Activated naive CD4-positive, alpha-beta T cell treated with anti-CD3 and anti-CD28 coated beads, Interleukin-2, amount 10 ng/mL, durations not matched to agents 7 days and 5 days (primary cell): ENCODE results near the gene ZNF185.

ENCODE experiments used
- CTCF ChIA-PET: fragments of 350-600 bp; sonication (Branson Sonifier 250); formaldehyde crosslinking; loops from one replicate; lab custom pipeline; 2021; ENCODE audit warnings: antibody characterized with exemption; lab: Charles Lee
- DNase-seq: peaks from one replicate; pipeline ENCODE4 v3.0.0-alpha.2; 2020
- H3K27ac Mint-ChIP-seq: one replicate; pipeline ENCODE4 v1.8.0; 2021; ENCODE audit warnings: mild to moderate bottlenecking, moderate library complexity, mixed read lengths
- H3K27me3 Mint-ChIP-seq: one replicate; pipeline ENCODE4 v1.8.0; 2021; ENCODE audit warnings: mild to moderate bottlenecking, mixed read lengths
- H3K36me3 Mint-ChIP-seq: one replicate; pipeline ENCODE4 v1.8.0; 2021; ENCODE audit warnings: mixed read lengths
- H3K4me1 Mint-ChIP-seq: one replicate; pipeline ENCODE4 v1.8.0; 2021; ENCODE audit warnings: mixed read lengths
- H3K4me3 Mint-ChIP-seq: one replicate; pipeline ENCODE4 v1.8.0; 2021; ENCODE audit warnings: mild to moderate bottlenecking, moderate library complexity, mixed read lengths
- H3K9me3 Mint-ChIP-seq: one replicate; pipeline ENCODE4 v1.8.0; 2021; ENCODE audit warnings: mixed read lengths

The ZNF185 gene

DNA sequence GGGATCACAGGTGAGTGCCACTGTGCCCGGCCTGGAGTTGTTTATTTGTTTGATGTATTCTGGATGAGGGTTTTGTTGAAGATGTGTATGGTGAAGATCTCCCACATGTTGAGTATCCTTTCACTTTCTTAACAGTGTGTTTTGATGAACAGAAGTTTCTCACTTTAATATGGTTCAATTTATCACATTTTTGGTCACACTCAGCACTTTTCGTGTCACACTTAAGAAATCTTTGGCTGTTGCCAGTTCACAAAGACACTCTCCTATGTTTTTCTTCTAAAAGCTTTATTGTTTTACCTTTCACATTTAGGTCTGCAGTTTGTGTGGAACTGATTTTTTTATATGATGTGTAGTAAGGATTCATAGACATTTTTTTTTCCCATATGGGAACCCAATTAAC is 16.6 kb upstream of the ZNF185 start:
- CTCF ChIA-PET, result interaction anchor here (0.6 kb wide), 1 partner anchor 14 kb away, joined by 3 read pairs; no protein-coding TSS in a partner anchor
- Mint-ChIP-seq H3K4me3 (no peak overlapping the region), H3K27me3 (peaks cover 4% of the 10 kb centered on the region), H3K4me1 (no peaks in the 10 kb centered on the region), H3K27ac (no peak overlapping the region), H3K36me3 (no peaks in the 10 kb centered on the region), H3K9me3 (no peaks in the 10 kb centered on the region)
- DNase-seq, result no peak

DNA sequence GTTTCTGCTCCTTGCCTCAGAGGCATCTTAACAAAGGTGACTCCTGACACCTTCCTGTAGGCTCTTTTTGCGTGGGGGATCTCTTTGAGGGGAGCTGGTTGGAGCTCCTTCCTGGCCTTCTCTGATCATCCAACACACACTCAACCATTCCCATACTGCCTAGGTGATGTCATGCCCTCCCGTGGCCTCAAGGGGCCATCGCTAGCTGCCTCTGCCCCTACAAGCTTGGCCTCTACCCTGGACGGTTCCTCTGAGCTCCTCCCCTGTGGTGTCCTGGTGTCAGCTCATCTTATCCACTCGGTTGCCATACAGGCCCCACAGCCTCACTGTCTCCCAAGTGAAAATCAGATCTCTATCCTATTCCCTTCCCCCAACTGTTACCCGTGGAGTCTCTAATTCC is 13.7 kb upstream of the ZNF185 start:
- no peak for DNase-seq
- CTCF ChIA-PET, result no interaction called here
- Mint-ChIP-seq H3K9me3 (no peaks in the 10 kb centered on the region), H3K36me3 (no peaks in the 10 kb centered on the region), H3K27ac (no peak overlapping the region), H3K4me3 (no peak overlapping the region), H3K27me3 (peaks cover 8% of the 10 kb centered on the region), H3K4me1 (no peaks in the 10 kb centered on the region)

DNA sequence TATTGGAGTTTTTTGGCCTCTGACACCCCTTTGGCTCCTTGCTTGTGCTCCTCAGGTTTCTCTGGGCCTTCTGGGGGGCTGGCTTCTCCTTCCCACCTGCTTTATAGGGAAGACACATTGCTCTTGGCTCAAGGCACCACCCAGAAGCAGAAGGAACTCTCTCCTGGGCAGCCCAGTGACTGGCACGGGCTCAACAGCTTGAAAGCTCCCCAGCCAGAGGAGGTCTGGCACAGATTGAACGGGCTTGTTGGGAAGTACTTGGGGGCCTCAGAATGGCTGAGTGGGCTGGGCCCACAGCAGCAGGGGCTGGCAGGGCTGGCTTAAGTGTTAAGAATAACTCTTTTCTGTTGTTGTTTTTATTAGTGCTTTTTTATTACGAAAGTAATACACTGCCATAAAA is 11.2 kb upstream of the ZNF185 start:
- Mint-ChIP-seq H3K27me3 (peaks cover 31% of the 10 kb centered on the region), H3K36me3 (no peaks in the 10 kb centered on the region), H3K4me3 (no peak overlapping the region), H3K9me3 (no peaks in the 10 kb centered on the region), H3K27ac (no peak overlapping the region), H3K4me1 (no peaks in the 10 kb centered on the region)
- DNase-seq, result no peak
- CTCF ChIA-PET, result no interaction called here

DNA sequence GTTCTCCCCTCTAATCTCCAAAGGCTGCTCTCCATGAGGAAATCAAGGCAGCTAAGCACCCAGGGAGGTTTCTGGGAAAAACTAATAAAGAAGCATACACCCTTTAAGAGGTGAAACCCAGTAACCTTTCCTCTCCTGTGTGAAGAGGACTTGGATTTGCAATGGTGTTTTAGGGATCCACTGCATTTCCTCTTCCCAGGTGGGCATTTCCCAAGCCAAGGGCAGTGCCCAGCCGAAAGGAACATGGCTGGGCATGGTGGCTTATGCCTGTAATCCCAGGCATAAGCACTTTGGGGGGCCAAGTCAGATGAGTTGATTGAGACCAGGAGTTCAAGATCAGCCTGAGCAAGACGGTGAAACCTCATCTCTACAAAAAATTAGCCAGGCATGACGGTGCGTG is 5.4 kb upstream of the ZNF185 start:
- CTCF ChIA-PET, result interaction anchor here (0.7 kb wide), 1 partner anchor 33 kb away, joined by 3 read pairs; no protein-coding TSS in a partner anchor
- no peaks in the 10 kb centered on the region for H3K9me3 Mint-ChIP-seq
- no peaks in the 10 kb centered on the region for H3K36me3 Mint-ChIP-seq
- no peak overlapping the region for H3K27ac Mint-ChIP-seq
- H3K4me1 Mint-ChIP-seq, result no peaks in the 10 kb centered on the region
- DNase-seq, result no peak
- peaks cover 68% of the 10 kb centered on the region for H3K27me3 Mint-ChIP-seq
- no peak overlapping the region for H3K4me3 Mint-ChIP-seq

DNA sequence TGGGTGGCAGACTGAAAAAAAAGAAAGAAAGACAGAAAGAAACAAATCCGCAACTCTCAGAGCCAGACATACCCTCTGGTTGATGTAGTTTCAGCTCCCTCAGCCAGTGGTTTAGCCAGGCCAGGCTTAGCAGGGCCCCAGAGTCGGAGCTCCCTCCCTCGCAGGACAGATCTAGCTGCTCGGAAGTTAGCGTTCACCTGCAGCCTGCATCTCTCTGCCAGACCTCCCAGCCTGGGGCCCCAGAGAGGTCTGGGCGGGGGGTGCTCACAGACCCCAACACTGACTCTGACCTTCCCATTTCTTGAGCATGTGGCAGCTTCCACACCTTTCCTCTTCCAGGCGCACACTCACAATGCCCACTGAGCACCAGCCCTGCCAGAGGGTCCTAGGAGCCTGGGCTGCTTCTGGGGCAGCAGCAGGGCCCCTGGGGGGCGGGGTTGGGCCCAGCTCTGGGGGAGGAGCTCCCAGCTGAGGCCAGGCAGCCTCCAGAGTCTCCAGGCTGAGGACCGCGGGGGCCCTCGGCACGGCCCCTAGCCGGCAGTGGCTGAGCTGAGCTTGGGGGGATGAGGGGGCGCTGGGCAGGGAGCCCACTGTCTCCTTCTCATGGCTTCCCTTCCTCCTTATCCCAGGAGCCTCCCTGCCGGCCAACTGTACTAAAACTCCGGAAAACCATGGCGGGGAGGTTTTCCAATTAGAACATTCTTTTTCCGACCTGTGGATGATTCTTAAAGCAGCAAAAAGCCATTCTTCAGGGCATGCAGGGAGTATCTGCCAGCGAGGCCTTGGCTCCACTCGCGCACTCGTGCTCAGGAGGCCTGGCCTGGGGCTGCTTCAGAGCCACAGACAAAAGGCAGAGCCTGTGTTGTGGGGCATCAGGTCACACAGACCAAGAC is 4.6 kb upstream of the ZNF185 start:
- Mint-ChIP-seq H3K27ac (no peak overlapping the region), H3K9me3 (no peaks in the 10 kb centered on the region), H3K4me1 (no peaks in the 10 kb centered on the region), H3K36me3 (no peaks in the 10 kb centered on the region), H3K4me3 (no peak overlapping the region), H3K27me3 (peaks cover 71% of the 10 kb centered on the region)
- no peak for DNase-seq
- CTCF ChIA-PET, result no interaction called here

DNA sequence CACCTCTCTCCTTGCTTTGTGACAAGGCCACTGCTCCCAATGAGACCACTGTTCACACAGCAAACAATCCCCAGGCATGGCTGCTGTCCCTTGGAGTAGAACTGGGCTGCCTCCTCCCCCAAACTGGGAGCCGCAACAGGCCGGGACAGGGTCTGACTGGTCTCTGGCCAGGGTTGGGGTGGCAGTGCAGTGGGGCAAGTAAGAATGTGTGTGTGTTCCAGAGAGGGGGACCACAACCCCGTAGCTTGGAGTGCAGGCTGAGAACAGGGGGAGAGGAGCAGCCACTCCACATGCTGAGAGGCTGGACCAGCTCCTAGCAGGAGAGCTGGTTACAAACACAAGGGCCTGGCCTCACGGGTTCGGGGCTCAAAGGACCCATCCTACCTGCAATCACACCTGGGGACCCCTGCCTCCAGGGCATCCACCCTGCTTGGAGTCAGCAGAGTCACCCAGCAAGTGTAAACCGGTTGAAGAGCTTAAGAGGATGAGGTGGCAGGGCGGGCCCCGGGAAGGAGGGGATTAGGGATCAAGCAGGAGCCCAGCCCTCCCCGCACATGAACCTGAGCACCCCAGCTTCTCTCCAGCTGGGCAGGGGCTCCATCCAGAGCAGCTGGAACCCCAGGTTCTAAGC is 3.8 kb upstream of the ZNF185 start:
- Mint-ChIP-seq H3K27ac (no peak overlapping the region), H3K4me1 (no peaks in the 10 kb centered on the region), H3K27me3 (peaks cover 77% of the 10 kb centered on the region), H3K36me3 (no peaks in the 10 kb centered on the region), H3K9me3 (no peaks in the 10 kb centered on the region), H3K4me3 (no peak overlapping the region)
- CTCF ChIA-PET, result no interaction called here
- DNase-seq, result no peak

DNA sequence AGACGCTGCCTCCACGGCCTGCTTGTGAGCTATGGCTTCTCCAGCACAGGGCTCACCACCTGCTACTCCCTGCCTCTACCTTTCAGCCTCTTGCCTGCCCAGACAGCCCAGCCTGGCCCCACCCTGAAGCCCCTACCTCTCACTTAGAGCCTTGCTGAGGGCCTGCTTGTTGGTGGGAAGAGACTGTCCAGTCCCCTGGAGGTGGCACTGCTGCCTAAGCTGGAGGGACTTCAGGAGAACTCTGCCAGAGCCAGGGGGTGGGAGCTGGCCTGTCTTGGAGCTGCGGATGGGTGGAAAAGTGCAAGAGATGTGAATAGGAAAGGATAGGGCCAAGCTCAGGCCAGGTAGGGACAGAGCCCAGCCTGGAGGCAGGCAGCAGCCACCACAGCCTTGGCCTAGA is 2.7 kb upstream of the ZNF185 start:
- peaks cover 79% of the 10 kb centered on the region for H3K27me3 Mint-ChIP-seq
- CTCF ChIA-PET, result interaction anchor here (0.6 kb wide), 1 partner anchor 14 kb away, joined by 3 read pairs; no protein-coding TSS in a partner anchor

DNA sequence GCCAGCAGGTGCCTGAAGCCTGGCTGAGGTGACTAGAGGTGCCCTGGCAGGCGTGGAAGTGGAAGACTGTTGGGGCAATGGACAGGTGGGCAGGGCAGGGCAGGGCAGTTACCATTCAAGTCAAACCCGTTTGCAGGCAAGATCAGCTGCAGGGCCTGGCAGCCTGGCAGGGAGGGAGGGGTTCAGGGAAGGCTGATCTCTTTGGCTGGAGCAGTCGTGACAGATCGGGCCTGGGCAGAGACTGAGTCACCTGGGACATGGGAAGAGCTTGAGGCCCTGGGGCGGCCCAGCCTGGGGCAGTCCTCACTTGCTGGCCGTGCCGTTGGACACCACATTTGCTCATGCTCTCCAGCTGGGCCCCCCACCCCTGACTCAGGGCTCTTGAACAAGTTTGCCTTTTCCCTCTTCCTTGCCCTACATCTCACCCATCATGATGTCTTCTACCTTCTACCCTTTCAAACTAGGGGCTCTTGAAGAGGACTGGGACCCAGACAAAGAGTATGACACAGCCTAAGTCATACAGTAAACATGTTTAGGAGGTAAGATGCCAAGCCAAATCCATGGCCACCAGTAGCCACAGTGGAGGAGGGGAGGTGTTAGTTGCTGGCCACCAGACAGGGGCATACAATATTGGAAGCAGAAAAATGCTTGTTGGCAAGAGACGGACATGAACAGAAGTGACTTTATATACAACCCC is 2.0 kb upstream of the ZNF185 start:
- H3K27me3 Mint-ChIP-seq, result peaks cover 76% of the 10 kb centered on the region
- DNase-seq, result no peak
- no peak overlapping the region for H3K27ac Mint-ChIP-seq
- no peaks in the 10 kb centered on the region for H3K4me1 Mint-ChIP-seq
- no peak overlapping the region for H3K4me3 Mint-ChIP-seq
- no peaks in the 10 kb centered on the region for H3K36me3 Mint-ChIP-seq
- no peaks in the 10 kb centered on the region for H3K9me3 Mint-ChIP-seq
- CTCF ChIA-PET, result no interaction called here

More for the DNA sequence above, 2.7 kb upstream of the ZNF185 start:
- no peak for DNase-seq
- Mint-ChIP-seq H3K36me3 (no peaks in the 10 kb centered on the region), H3K27ac (no peak overlapping the region), H3K4me3 (no peak overlapping the region), H3K9me3 (no peaks in the 10 kb centered on the region), H3K4me1 (no peaks in the 10 kb centered on the region)

DNA sequence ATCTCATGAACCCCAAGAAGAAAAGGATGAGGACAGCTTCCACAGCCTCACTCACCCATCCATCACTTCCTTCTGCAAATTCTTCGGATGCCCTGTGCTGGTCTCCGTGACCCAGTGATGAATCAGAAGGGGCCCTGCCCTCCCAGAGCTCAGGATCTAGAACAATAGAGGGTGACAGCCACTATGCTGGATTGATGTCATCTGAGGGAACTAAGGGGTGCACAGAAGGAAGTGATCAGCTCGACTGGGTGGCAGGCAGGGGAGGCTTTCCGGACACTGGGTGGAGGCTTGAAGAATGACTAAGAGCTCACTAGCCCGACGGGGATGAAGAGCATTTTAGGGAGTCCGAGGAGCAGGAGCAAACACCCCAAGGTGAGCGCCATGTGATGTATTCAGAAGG is 1.4 kb upstream of the ZNF185 start:
- no peak for DNase-seq
- CTCF ChIA-PET, result no interaction called here
- Mint-ChIP-seq H3K4me3 (no peak overlapping the region), H3K27me3 (peaks cover 70% of the 10 kb centered on the region), H3K9me3 (no peaks in the 10 kb centered on the region), H3K36me3 (no peaks in the 10 kb centered on the region), H3K27ac (no peak overlapping the region), H3K4me1 (no peaks in the 10 kb centered on the region)

DNA sequence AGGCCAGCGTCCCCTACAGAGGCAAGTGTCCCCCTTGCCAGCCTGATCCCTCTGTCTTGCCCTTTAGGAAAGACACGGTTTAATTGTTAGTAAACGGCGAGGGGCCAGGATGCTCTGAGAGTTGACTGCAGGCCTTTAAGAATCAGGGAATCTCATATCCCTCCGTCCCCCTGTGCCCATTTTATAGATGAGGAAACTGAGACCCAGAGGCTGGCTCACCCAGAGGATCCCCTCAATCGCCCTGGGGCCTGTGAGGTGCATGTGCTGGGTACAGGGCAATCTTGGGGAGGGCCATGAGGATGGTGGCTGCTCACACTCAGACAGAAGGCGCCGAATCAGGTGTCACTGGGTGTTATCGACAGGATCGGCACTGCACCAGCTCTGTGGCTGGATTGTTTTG is 575 bp downstream of the ZNF185 start:
- H3K27ac Mint-ChIP-seq, result no peak overlapping the region
- H3K9me3 Mint-ChIP-seq, result no peaks in the 10 kb centered on the region
- no peaks in the 10 kb centered on the region for H3K4me1 Mint-ChIP-seq
- no peak overlapping the region for H3K4me3 Mint-ChIP-seq
- no peaks in the 10 kb centered on the region for H3K36me3 Mint-ChIP-seq
- H3K27me3 Mint-ChIP-seq, result peaks cover 57% of the 10 kb centered on the region
- DNase-seq, result no peak
- CTCF ChIA-PET, result no interaction called here

DNA sequence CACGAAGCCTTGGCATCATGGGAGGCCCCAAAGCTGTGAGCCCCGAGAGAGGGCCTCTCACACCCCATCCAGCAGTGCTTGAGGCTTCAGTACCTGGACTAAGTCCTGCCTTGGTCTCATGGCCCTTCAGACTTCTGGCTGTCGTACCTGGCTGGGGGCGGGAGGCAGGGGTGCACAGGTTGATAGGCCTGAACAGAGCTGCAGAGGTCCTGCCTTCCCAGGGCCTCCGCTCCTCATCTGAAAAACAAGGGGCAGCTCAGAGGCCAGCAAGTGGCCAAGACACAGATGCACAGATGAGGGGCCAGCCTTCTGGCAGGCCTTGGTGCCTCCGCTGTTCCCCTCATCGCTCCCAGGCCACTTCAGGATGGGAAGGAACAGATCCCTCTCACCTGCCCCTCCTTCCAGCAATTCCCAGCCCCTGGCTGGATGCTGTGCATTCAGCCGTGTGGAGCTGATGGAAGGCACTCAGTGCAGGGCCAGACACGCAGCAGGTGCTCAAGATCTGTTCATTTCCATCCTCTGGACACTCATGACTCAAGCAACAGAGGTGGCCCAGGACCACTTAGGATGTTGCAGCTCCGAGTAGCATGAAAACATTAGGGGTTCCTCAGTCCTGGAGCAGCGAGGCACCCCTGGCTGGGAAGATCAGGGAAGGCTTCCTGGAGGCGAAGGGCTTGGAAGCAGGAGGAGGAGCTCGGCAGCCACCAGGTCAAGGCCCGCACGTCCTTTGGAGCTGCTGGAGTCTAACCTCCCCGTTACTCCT is 1.4 kb downstream of the ZNF185 start:
- Mint-ChIP-seq H3K27me3 (peaks cover 60% of the 10 kb centered on the region), H3K4me1 (no peaks in the 10 kb centered on the region), H3K4me3 (no peak overlapping the region), H3K27ac (no peak overlapping the region), H3K36me3 (no peaks in the 10 kb centered on the region), H3K9me3 (no peaks in the 10 kb centered on the region)
- DNase-seq, result no peak
- CTCF ChIA-PET, result interaction anchor here (0.8 to 1.1 kb wide), 2 partner anchors 16 to 26 kb away, joined by 3 read pairs; no protein-coding TSS in a partner anchor

DNA sequence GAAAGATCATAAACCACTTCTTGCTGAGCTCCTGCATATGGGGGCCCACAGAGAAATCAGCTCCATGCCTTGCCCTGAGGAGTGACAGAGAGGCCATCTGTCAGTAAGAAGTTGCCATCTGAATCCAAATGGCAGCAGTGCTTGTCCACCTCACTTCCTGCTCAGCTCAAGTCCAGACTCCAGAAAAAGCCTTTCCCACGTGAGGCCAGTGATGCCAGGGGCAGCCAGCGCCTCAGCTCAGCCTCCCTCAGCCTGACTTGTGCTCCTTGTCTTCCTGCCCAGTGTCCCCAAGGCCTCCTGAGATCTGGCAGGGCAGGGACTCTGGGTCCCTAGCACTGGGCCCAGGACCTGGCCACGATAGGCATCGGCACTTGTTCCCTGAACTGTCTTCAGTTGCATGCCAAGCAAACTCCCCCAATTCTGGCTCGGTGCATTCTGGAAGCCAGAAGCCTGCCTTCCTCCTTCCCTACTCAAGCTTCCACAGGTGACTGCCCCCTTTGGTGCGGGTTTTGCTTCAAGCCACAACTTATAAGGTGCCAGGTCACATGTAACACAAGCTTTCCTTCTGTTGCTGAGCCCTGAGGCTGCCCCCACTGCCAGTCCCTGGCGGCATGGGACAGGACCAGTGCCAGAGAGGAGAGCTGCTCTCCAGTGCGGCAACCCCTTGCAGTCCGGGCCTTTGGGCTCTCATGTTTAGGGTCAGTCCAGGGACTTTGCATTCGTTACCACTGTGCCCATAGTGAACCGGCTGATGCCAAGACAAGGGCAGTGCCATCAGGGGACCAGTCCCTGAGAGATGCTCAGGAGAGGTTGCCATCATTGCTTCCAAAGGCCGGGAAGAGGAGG is 2.2 kb downstream of the ZNF185 start:
- Mint-ChIP-seq H3K4me3 (no peak overlapping the region), H3K27me3 (peaks cover 55% of the 10 kb centered on the region), H3K27ac (no peak overlapping the region), H3K4me1 (no peaks in the 10 kb centered on the region), H3K36me3 (no peaks in the 10 kb centered on the region), H3K9me3 (no peaks in the 10 kb centered on the region)
- CTCF ChIA-PET, result interaction anchor here (0.8 to 1.1 kb wide), 2 partner anchors 15 to 26 kb away, joined by 3 read pairs; no protein-coding TSS in a partner anchor
- no peak for DNase-seq

DNA sequence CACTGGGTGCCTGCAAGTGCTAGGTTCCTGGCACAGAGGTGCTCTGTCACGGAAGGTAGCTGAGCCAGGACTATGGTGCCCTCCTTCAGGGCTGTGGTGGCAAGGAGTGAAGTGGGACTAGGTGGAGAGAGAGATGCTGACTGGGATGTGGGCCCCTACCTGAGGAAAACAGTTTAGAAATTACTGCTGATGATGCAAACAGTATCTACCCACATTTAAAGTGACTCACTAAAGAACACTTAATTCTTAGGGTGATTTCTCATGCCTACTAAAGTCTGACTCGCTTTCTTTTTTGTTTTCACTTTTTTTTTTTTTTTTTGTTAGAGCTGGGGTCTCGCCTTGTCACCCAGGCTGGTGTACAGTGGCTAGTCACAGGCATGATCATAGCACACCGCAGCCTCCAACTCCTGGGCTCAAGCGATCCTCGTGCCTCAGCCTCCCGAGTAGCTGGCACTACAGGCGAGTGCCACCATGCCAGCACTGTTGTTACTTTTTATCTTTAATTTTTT is 3.1 kb downstream of the ZNF185 start:
- H3K4me3 Mint-ChIP-seq, result no peak overlapping the region
- CTCF ChIA-PET, result interaction anchor here (1.1 kb wide), 1 partner anchor 25 kb away, joined by 3 read pairs; no protein-coding TSS in a partner anchor
- H3K27ac Mint-ChIP-seq, result no peak overlapping the region
- DNase-seq, result no peak
- H3K36me3 Mint-ChIP-seq, result no peaks in the 10 kb centered on the region
- peaks cover 46% of the 10 kb centered on the region for H3K27me3 Mint-ChIP-seq
- no peaks in the 10 kb centered on the region for H3K9me3 Mint-ChIP-seq
- no peaks in the 10 kb centered on the region for H3K4me1 Mint-ChIP-seq
